ENCODE data around the gene IRF4. TPM values are rescaled to one million over a fixed set of nuclear protein-coding genes. Genes with fewer than 3 reads are reported as not detected.

IRF4 gene
- total RNA-seq, 4 donors from 2014 or later, result 3.5 to 5.8 (median 4.1) TPM

DNA sequence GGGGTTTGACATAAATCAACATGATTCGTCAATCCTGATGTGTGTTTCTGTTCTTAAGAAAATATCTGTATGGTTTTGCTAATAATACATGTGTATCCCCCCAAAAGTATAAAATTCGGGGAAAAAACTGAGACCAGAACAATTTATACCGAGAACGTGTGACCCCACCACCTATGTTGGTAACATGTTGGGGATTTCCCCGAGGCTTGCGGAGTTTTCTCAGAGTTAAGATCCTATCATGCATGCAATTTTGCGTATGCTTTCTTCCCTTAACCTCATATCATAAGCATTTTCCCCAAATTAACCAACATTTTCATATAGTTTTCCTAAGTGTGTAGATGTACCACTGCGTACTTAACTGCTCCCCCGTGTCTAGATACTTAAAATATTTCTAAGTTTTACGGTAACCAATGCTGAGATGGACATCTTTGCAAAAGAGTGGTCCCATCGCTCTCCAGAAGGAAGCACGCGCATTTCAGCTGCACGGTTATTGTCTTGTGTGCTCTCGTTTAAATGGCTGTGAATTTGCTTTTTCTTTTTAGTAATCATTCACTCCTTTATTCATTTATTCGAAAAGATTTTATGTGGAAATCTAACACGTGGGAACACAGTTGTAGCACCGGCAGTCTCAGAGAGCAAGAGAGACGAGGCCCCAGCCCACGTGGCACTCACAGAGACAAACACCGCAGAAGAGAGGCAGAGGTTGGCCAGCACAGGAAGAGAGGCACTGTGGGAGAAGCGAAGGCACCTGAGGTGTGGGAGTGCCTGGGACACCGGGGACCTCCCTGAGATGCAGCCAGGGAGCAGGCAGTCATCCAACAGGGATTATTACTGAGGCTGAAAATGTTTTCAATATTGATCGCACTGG is 13.2 kb upstream of the IRF4 start:
- DNase-seq (ENCODE audit: low spot score), result no peak
- TF ChIP-seq, protein P1, sequence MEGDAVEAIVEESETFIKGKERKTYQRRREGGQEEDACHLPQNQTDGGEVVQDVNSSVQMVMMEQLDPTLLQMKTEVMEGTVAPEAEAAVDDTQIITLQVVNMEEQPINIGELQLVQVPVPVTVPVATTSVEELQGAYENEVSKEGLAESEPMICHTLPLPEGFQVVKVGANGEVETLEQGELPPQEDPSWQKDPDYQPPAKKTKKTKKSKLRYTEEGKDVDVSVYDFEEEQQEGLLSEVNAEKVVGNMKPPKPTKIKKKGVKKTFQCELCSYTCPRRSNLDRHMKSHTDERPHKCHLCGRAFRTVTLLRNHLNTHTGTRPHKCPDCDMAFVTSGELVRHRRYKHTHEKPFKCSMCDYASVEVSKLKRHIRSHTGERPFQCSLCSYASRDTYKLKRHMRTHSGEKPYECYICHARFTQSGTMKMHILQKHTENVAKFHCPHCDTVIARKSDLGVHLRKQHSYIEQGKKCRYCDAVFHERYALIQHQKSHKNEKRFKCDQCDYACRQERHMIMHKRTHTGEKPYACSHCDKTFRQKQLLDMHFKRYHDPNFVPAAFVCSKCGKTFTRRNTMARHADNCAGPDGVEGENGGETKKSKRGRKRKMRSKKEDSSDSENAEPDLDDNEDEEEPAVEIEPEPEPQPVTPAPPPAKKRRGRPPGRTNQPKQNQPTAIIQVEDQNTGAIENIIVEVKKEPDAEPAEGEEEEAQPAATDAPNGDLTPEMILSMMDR (IDR thresholded peaks at IDR 0.05), result no peak
- no peak for ATAC-seq (ENCODE audit: low FRiP score)

GRCh38 chr6:378958-379409 is 12.6 kb upstream of the IRF4 start:
- TF ChIP-seq, protein P1 (IDR thresholded peaks at IDR 0.05), result no peak
- ATAC-seq (ENCODE audit: low FRiP score) (no peak), DNase-seq (ENCODE audit: low spot score) (no peak)

- ATAC-seq (ENCODE audit: low FRiP score) (no peak), DNase-seq (ENCODE audit: low spot score) (no peak)
- TF ChIP-seq, protein P1 (IDR thresholded peaks at IDR 0.05), result no peak
Observed at GRCh38 chr6:379410-380181, 12.0 kb upstream of the IRF4 start.

DNA sequence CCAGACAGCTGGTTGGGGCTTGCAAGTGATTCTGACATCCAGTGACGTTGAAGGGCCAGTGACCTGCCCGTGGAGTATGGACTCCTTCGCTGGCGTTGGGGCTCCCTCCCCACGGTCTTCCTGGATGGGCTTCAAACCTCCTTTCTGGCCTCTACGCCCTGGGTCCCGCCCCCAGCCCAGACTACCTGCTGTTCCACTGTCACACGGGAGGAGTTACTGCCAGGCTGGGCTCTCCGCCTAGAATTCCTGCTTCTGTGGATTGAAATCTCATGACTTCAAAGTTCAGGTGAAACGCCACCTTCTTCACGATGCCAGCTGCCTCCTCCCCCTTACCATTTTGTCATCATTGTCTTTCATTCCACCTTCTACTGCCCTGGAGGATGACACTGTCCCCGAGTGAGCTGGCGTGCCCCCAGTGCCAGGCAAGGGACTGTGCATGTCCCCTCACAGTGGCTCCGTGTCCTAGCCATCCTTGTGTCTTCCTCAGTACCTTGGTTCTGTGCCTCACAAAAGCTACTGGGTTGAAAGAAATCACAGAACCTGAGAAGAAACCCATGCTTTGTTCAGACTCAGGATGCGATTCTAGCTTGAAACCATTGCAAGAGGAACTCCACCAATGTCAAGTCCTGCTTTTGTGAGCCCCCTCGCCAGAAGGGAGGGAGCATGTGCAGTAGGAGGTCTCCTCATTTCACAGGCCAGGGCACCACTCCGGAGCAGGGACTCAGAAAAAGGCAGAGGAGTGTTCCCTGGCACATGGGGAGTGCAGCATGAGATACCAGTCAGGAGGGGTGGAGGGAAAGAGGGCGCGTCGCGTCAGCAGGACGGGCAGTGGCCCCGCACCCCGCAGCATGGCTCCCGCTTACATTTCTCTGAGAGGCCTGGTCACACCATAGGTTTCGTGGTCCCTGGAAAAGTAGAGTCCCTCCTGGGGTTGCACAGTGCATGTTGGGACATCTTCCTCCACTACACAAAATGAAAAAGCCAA is 11.0 kb upstream of the IRF4 start:
- ATAC-seq (ENCODE audit: low FRiP score) (no peak), DNase-seq (ENCODE audit: low spot score) (no peak)
- TF ChIP-seq, protein P1 (IDR thresholded peaks at IDR 0.05), result no peak

- TF ChIP-seq, protein P1 (IDR thresholded peaks at IDR 0.05), result no peak
- ATAC-seq (ENCODE audit: low FRiP score), result no peak
- DNase-seq (ENCODE audit: low spot score), result no peak
Observed at GRCh38 chr6:381742-382461, 9.7 kb upstream of the IRF4 start.

All from omental fat pad (tissue), 4 donors.